Gastrocnemius medialis (tissue), 4 donors: Measurements from ENCODE around the gene SLC6A4. TPM values are rescaled to one million over a fixed set of nuclear protein-coding genes. Genes with fewer than 3 reads are reported as not detected.
A peak's percentile ranks its signal among the peaks of the same experiment; 100 is the strongest.

ENCODE experiments used
- ATAC-seq, 2 donors: fragments of 150-250 bp; one replicate each; pipeline ENCODE4 v1.9.1; 2016
- DNase-seq, 2 donors: peaks; one replicate each; pipeline ENCODE4 v3.0.0-alpha.2; 2019
- H3K27ac ChIP-seq, 4 donors: fragments of 200-600 bp; sonication (generic); 1 replicate in 1 of 4; 2 replicates in 3 of 4; pipeline ENCODE4 v1.5.1; 2016 to 2018; ENCODE audit warnings: mild to moderate bottlenecking in 2 of 4, moderate library complexity in 1 of 4
- H3K27me3 ChIP-seq, 3 donors: fragments of 200-600 bp; sonication (generic) in 2 of 3; 1 replicate in 1 of 3; 2 replicates in 2 of 3; pipeline versions ENCODE4 v1.5.1 to v1.6.0; 2016 to 2019; ENCODE audit warnings: mild to moderate bottlenecking in 1 of 3, moderate library complexity in 1 of 3
- H3K36me3 ChIP-seq, 2 donors: fragments of 200-600 bp; sonication (generic) in 1 of 2; one replicate each; pipeline ENCODE4 v1.5.1; 2017 to 2018
- H3K4me1 ChIP-seq, 2 donors: fragments of 200-600 bp; sonication (generic) in 1 of 2; one replicate each; pipeline ENCODE4 v1.5.1; 2016 to 2017; ENCODE audit warnings: mild to moderate bottlenecking in 2 of 2
- H3K4me3 ChIP-seq, 4 donors: fragments of 200-600 bp; sonication (generic) in 3 of 4; 1 replicate in 1 of 4; 2 replicates in 3 of 4; pipeline ENCODE4 v1.5.1; 2016 to 2019; ENCODE audit warnings: mild to moderate bottlenecking in 2 of 4
- H3K9me3 ChIP-seq, 3 donors: fragments of 200-600 bp; sonication (generic) in 2 of 3; 1 replicate in 1 of 3; 2 replicates in 2 of 3; pipeline ENCODE4 v1.5.1; 2016 to 2019
- CTCF ChIP-seq, 5 experiments: fragments of 450-650 bp in 3 of 5; fragments of 200-600 bp in 2 of 5; sonication (generic) in 2 of 5; IDR thresholded peaks in 4 of 5; conservative IDR thresholded peaks in 1 of 5; 1 replicate in 4 of 5; 2 replicates in 1 of 5; pipeline ENCODE4 v1.5.1; 2016 to 2019; ENCODE audit warnings: antibody characterized with exemption in 5 of 5, mild to moderate bottlenecking in 3 of 5, moderate library complexity in 3 of 5
- POLR2A ChIP-seq, 2 donors: fragments of 450-650 bp; IDR thresholded peaks; one replicate each; pipeline ENCODE4 v1.6.1; 2017; ENCODE audit warnings: antibody characterized with exemption in 2 of 2, mild to moderate bottlenecking in 2 of 2, moderate library complexity in 2 of 2
- in situ Hi-C, 4 donors: fragments of 200-750 bp; cut with MboI; loops; one replicate each; pipeline versions ENCODE4 v1.15.0 to v1.8.0; 2017; ENCODE audit warnings: low sequenced_read_pairs in 4 of 4
- intact Hi-C: fragments of 100-400 bp; cut with DNase I; formaldehyde crosslinking; loops from one replicate; pipeline ENCODE4 v1.15.1; 2023; ENCODE audit warnings: low total_unique reads
- total RNA-seq, 4 donors: library from RNA; depleted of rRNA; stranded (reverse); fragments of >200 nt; gene quantifications; one replicate each; pipeline versions ENCODE4 v1.1.0 to v1.2.3, GENCODE V29; 2016

SLC6A4 gene
- total RNA-seq, 4 donors from 2014 or later = 0.35 to 0.46 TPM; not detected in 2

GRCh38 chr17:30274887-30275286, 39.4 kb upstream of the SLC6A4 start:
- no peak for TF ChIP-seq CTCF (IDR thresholded peaks at IDR 0.05 in 4 of 5, conservative IDR thresholded peaks at IDR 0.05 in 1 of 5)
- no peak for TF ChIP-seq POLR2A (IDR thresholded peaks at IDR 0.05)
- Histone ChIP-seq H3K9me3 (no peaks in the 10 kb centered on the region), H3K4me3 (no peak overlapping the region), H3K27ac (no peak overlapping the region), H3K36me3 (peaks cover 0 to 53% of the 10 kb centered on the region in 2 donors), H3K4me1 (no peaks in the 10 kb centered on the region), H3K27me3 (no peaks in the 10 kb centered on the region)
- intact Hi-C loops (no loop called here), in situ Hi-C loops (loop anchor here (5.0 to 25.0 kb wide), 4 partner anchors 148 to 170 kb away; partner anchors contain the start of gene NSRP1 (in 1 of the 4))
- ATAC-seq = no peak
- no peak for DNase-seq

GRCh38 chr17:30273373-30273772, 37.9 kb upstream of the SLC6A4 start:
- ATAC-seq (no peak), DNase-seq (no peak)
- Histone ChIP-seq H3K9me3 (no peaks in the 10 kb centered on the region), H3K36me3 (peaks cover 0 to 46% of the 10 kb centered on the region in 2 donors), H3K4me1 (peaks cover 0 to 1% of the 10 kb centered on the region in 2 donors), H3K27me3 (no peaks in the 10 kb centered on the region), H3K4me3 (no peak overlapping the region), H3K27ac (no peak overlapping the region)
- in situ Hi-C loops (loop anchor here in 2 of 4 donors (10.0 kb wide), 2 partner anchors 149 to 169 kb away; no protein-coding TSS in a partner anchor), intact Hi-C loops (no loop called here)
- TF ChIP-seq POLR2A (IDR thresholded peaks at IDR 0.05) (no peak), CTCF (IDR thresholded peaks at IDR 0.05 in 4 of 5, conservative IDR thresholded peaks at IDR 0.05 in 1 of 5) (no peak)

- no peak for TF ChIP-seq POLR2A (IDR thresholded peaks at IDR 0.05)
- peaks cover 0 to 53% of the 10 kb centered on the region in 2 donors for H3K36me3 ChIP-seq
- no peak overlapping the region for H3K27ac ChIP-seq
- ATAC-seq = no peak
- intact Hi-C loops = no loop called here
- H3K27me3 ChIP-seq = no peaks in the 10 kb centered on the region
- DNase-seq = no peak
- H3K4me3 ChIP-seq = no peak overlapping the region
- no peaks in the 10 kb centered on the region for H3K9me3 ChIP-seq
- in situ Hi-C loops = loop anchor here in 2 of 4 donors (10.0 kb wide), 2 partner anchors 146 to 166 kb away; no protein-coding TSS in a partner anchor
- H3K4me1 ChIP-seq = peaks cover 0 to 8% of the 10 kb centered on the region in 2 donors
Observed at GRCh38 chr17:30271102-30271501, 35.6 kb upstream of the SLC6A4 start.

- DNase-seq (no peak), ATAC-seq (no peak)
- Histone ChIP-seq H3K9me3 (no peaks in the 10 kb centered on the region), H3K4me3 (no peak overlapping the region), H3K4me1 (peaks cover 0 to 21% of the 10 kb centered on the region in 2 donors), H3K36me3 (peaks cover 0 to 48% of the 10 kb centered on the region in 2 donors), H3K27me3 (no peaks in the 10 kb centered on the region), H3K27ac (no peak overlapping the region)
- intact Hi-C loops (no loop called here), in situ Hi-C loops (no loop called here)
- no peak for TF ChIP-seq CTCF (IDR thresholded peaks at IDR 0.05 in 4 of 5, conservative IDR thresholded peaks at IDR 0.05 in 1 of 5)
- TF ChIP-seq POLR2A (IDR thresholded peaks at IDR 0.05) = no peak
Observed at GRCh38 chr17:30267625-30268024, 32.1 kb upstream of the SLC6A4 start.

- H3K36me3 ChIP-seq = peaks cover 0 to 38% of the 10 kb centered on the region in 2 donors
- H3K4me3 ChIP-seq = no peak overlapping the region
- peak overlapping the region; percentile 1 to 54 (median 13) for H3K27ac ChIP-seq
- H3K27me3 ChIP-seq = no peaks in the 10 kb centered on the region
- intact Hi-C loops (no loop called here), in situ Hi-C loops (no loop called here)
- ATAC-seq = peak; percentile 36 to 42
- no peaks in the 10 kb centered on the region for H3K9me3 ChIP-seq
- no peak for DNase-seq
- H3K4me1 ChIP-seq = peaks cover 0 to 21% of the 10 kb centered on the region in 2 donors
- no peak for TF ChIP-seq CTCF (IDR thresholded peaks at IDR 0.05 in 4 of 5, conservative IDR thresholded peaks at IDR 0.05 in 1 of 5)
- TF ChIP-seq POLR2A (IDR thresholded peaks at IDR 0.05) = no peak
Observed at GRCh38 chr17:30263552-30264333, 28.2 kb upstream of the SLC6A4 start.
